Endothelial cell of umbilical vein (primary cell): ENCODE measurements around the gene CLK4.

ENCODE experiments used
- CTCF ChIP-seq, 2 donors: IDR thresholded peaks; 1 replicate in 1 of 2; 2 replicates in 1 of 2; pipeline ENCODE4 v1.5.1; 2011; ENCODE audit warnings: low read length in 2 of 2, mild to moderate bottlenecking in 2 of 2, moderate library complexity in 2 of 2, control low read depth in 1 of 2, inconsistent platforms in 1 of 2, low read depth in 1 of 2; ENCODE audit not compliant: insufficient read depth in 1 of 2; ENCODE audit errors: extremely low read depth in 1 of 2
- FOS ChIP-seq: IDR thresholded peaks from 2 replicates; pipeline ENCODE4 v1.6.1; 2011; ENCODE audit warnings: mild to moderate bottlenecking, low read length, moderate library complexity, borderline replicate concordance; ENCODE audit not compliant: insufficient read depth
- GATA2 ChIP-seq: IDR thresholded peaks from 2 replicates; pipeline ENCODE4 v1.7.0; 2011; ENCODE audit warnings: low read depth, mild to moderate bottlenecking, moderate library complexity, mixed read lengths, low read length; ENCODE audit not compliant: insufficient read length, insufficient read depth
- MAX ChIP-seq: IDR thresholded peaks from 2 replicates; pipeline ENCODE4 v1.6.1; 2011; ENCODE audit not compliant: insufficient read depth, insufficient read length
- POLR2A ChIP-seq: IDR thresholded peaks from 2 replicates; pipeline ENCODE4 v1.6.1; 2012; ENCODE audit warnings: low read depth, mild to moderate bottlenecking, control low read depth, low read length
- POLR2AphosphoS5 ChIP-seq: IDR thresholded peaks from 2 replicates; pipeline ENCODE4 v1.6.1; 2012; ENCODE audit warnings: low read depth, mild to moderate bottlenecking, control low read depth, low read length, moderate library complexity; ENCODE audit not compliant: insufficient read depth

- TF ChIP-seq CTCF (IDR thresholded peaks at IDR 0.05; ENCODE audit: extremely low read depth in 1 of 2, insufficient read depth in 1 of 2, low read depth in 1 of 2, low read length in 2 of 2) (no peak), FOS (no peak), POLR2A (no peak), GATA2 (no peak), MAX (no peak), POLR2AphosphoS5 (no peak)
Measured at GRCh38 chr5:178572617-178573016, 54.2 kb downstream of the CLK4 start.
